Measurements from ENCODE around the gene MINDY3.

The MINDY3 gene

GRCh38 chr10:15794569-15794968, 65.7 kb downstream of the MINDY3 start:
- TF ChIP-seq ZFP30 (CRISPR knock-in tag; IDR thresholded peaks at IDR 0.05) (no peak), SNAI2 (CRISPR knock-in tag; IDR thresholded peaks at IDR 0.05) (no peak), OSR1 (CRISPR knock-in tag; IDR thresholded peaks at IDR 0.05) (no peak), CSDC2 (CRISPR knock-in tag; IDR thresholded peaks at IDR 0.05) (no peak), ARNTL (CRISPR knock-in tag; IDR thresholded peaks at IDR 0.05; ENCODE audit: borderline replicate concordance, low read depth) (no peak), TCF4 (CRISPR knock-in tag; IDR thresholded peaks at IDR 0.05; ENCODE audit: borderline replicate concordance) (no peak), POU6F1 (CRISPR knock-in tag; IDR thresholded peaks at IDR 0.05; ENCODE audit: borderline replicate concordance, low read depth) (no peak), ZNF70 (CRISPR knock-in tag; IDR thresholded peaks at IDR 0.05) (no peak), ZFP3 (CRISPR knock-in tag; IDR thresholded peaks at IDR 0.05) (no peak), ZNF565 (CRISPR knock-in tag; conservative IDR thresholded peaks at IDR 0.05; ENCODE audit: low read depth) (no peak), PATZ1 (CRISPR knock-in tag; IDR thresholded peaks at IDR 0.05; ENCODE audit: borderline replicate concordance) (no peak), TSHZ2 (CRISPR knock-in tag; IDR thresholded peaks at IDR 0.05) (no peak), ZNF8 (CRISPR knock-in tag; IDR thresholded peaks at IDR 0.05) (no peak), GLIS3 (CRISPR knock-in tag; IDR thresholded peaks at IDR 0.05) (no peak)
- no peak for ATAC-seq

- TF ChIP-seq ZNF8 (CRISPR knock-in tag; IDR thresholded peaks at IDR 0.05) (no peak), TCF4 (CRISPR knock-in tag; IDR thresholded peaks at IDR 0.05; ENCODE audit: borderline replicate concordance) (no peak), SNAI2 (CRISPR knock-in tag; IDR thresholded peaks at IDR 0.05) (no peak), ESRRG (CRISPR knock-in tag; IDR thresholded peaks at IDR 0.05) (no peak), RARB (CRISPR knock-in tag; IDR thresholded peaks at IDR 0.05) (no peak), OSR1 (CRISPR knock-in tag; IDR thresholded peaks at IDR 0.05) (no peak), ARNTL (CRISPR knock-in tag; IDR thresholded peaks at IDR 0.05; ENCODE audit: borderline replicate concordance, low read depth) (no peak), CSDC2 (CRISPR knock-in tag; IDR thresholded peaks at IDR 0.05) (no peak), CREB5 (CRISPR knock-in tag; IDR thresholded peaks at IDR 0.05; ENCODE audit: low read depth) (no peak), PATZ1 (CRISPR knock-in tag; IDR thresholded peaks at IDR 0.05; ENCODE audit: borderline replicate concordance) (no peak), ZC3H10 (CRISPR knock-in tag; IDR thresholded peaks at IDR 0.05) (no peak), GLIS3 (CRISPR knock-in tag; IDR thresholded peaks at IDR 0.05) (no peak), POU6F1 (CRISPR knock-in tag; IDR thresholded peaks at IDR 0.05; ENCODE audit: borderline replicate concordance, low read depth) (no peak), ZFP30 (CRISPR knock-in tag; IDR thresholded peaks at IDR 0.05) (no peak), PPARA (CRISPR knock-in tag; IDR thresholded peaks at IDR 0.05; ENCODE audit: borderline replicate concordance) (no peak), ZNF565 (CRISPR knock-in tag; conservative IDR thresholded peaks at IDR 0.05; ENCODE audit: low read depth) (no peak)
- no peak for ATAC-seq
Observed at GRCh38 chr10:15793664-15794063, 66.6 kb downstream of the MINDY3 start.

All from SK-N-SH treated with all-trans-retinoic acid at 6 μM for 48 hours (cell line).